ENCODE results near the gene DCAF10.

GRCh38 chr9:37811906-37812476 lies 11.4 kb downstream of the DCAF10 start:
- TF ChIP-seq POLR2A (IDR thresholded peaks at IDR 0.05) (no peak), CTCF (IDR thresholded peaks at IDR 0.05) (no peak)

Measured in lower leg skin (tissue), 3 donors.